ENCODE measurements around the gene SLC43A3.

The SLC43A3 gene

DNA sequence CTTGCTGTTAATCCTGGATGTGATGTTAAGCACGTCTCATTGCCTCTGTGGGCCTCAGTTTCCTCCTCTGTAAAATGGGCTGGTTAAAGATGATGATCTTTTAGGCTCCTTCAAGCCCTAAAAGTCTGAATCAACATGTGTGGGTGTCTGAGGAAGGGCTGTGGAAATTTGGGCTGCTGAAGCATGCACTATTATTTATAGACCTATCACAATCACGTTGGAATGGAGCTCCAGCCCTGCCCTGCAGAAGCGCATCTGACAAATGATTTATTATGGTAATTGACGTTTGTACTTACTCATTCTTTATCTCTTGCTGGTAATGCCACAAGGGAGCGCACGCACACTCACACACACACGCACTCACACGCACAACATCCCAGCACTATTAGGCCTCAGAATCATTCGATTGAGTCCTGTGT is 68.4 kb downstream of the SLC43A3 start:
- no peak for DNase-seq (ENCODE audit: low read depth, low spot score)

GRCh38 chr11:57357856-57358255 is 69.1 kb downstream of the SLC43A3 start:
- no peak for DNase-seq (ENCODE audit: low read depth, low spot score)

DNA sequence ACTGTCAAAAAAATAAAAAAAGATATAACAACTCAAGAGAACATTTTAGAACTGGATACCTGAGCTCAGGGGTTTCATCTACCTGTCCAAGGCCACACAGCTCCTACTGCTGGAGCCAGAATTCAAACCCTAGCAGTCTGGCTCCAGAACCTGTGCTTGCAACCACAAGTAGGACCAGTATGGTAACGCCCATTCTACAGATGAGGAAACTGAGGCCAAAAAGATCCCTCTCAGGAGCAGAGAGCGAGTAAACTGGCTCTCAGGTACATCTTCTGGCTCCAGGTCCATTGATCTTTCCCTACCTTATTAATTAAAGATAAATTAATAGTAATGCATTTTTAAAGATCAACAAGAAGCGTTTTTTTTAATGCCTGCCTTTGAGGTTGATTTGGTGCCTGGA is 69.6 kb downstream of the SLC43A3 start:
- no peak for DNase-seq (ENCODE audit: low read depth, low spot score)

Data from brain pericyte (primary cell).